HG02623 (cell line): ENCODE data around the gene GDPD4.

Experiments
- ATAC-seq: cut with Tn5 transposase; IDR thresholded peaks from one replicate; pipeline ENCODE4 v1.9.1; 2021; ENCODE audit warnings: moderate library complexity; ENCODE audit not compliant: unreplicated experiment

GDPD4 gene

DNA sequence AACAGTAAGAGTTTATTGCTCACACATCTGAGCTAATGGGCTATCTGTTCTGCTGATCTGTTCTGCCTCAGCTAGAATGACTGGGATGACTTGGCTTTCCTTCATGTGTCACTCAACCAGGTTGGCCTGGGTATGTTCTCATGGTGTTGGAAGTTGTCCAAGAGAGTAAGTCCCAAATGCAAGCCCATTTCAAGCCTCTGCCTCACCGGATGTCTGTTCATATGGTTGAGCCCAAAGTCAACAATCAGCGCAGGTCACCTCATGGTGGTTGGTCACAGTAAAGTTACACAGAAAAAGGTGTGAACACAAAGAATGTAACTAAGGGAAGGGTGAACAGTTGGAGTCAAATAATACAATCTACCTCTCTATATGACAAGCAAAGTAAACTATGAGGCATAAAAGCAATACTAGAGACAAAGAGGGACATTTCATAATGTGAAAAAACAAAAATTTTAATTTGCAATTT, 1.9 kb downstream of the GDPD4 start:
- ATAC-seq, result no peak

DNA sequence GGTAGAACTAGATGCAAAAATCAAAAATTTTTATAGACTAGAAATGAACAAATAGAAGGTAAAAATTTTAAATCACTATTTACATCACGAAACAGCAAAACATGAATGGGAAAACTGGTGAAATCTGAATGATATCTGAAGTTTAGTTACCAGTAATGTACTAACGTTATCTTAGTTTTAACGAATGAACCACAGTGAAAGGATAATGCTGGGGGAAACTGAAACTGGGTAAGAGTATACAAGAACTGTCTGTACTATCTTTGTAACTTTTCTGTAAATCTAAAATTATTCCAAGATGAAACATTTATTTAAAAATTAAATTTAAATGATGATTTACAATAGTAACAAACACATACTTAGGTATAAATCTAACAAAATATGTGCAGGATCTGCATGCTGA, 7.4 kb downstream of the GDPD4 start:
- ATAC-seq, result no peak

DNA sequence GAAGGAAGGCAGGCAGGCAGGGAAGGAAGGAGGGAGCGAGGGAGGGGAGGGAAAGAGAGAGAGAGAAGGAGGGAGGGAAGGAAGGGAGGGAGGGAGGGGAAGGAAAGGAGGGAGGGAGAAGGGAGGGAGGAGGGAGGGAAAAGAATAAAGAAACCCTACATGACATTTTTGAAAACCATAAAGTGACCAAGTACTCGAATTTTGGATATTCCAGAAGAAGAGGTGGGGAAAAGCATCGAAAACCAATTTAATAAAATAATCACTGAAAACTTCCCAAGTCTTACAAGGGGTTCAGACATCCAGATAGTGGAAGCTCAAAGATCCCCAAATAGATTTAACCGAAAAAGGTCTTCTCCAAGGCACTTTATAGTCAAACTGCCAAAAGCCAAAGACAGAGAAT, 11.7 kb downstream of the GDPD4 start:
- ATAC-seq, result no peak

DNA sequence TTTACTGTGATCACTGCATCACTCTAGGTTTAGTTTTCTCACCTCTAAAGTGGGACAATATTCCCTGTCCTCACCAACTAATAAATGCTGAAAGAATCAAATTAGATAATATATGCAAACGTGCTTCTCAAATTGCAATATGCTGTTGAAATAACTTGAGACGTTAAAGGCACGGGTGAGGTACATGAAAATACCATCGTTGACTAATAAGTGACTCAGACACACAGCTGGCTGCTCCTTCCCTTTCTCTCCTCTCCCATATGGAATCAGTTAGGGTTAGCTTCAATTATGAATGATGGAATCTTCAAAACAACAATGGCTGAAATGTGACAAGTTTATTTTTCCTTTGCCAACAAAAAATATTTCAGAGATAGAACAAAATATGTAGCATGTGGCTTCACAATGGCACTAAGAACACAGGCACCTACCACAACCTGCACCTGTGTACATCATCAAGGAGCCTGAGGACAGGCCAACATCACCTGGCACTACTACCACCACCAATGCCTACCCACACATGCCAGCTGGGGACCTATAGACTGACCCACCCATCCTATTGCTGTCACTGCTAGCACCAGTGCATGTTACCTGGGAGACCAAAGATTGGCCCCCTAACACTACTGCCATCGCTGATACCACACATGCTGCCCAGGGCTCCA, 13.7 kb downstream of the GDPD4 start:
- no peak for ATAC-seq

DNA sequence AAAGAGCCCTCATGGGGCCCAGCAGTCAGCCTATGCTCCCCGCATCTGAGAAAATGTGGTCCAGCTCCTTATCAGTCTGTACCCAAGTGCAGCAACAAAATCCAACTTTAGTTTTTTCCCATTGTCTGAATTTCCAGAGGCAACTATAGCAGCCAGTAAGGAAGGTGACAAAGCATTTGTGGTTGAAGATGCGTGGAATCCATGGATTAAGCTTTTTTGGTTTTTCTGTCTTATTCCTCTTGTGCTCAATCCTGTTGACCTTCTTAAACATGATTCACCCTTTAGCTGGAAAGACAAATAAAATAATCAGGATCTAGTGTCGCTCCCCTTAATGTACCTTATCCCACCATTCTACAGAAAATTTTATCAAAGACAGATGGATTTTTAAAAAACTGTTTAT, 14.3 kb downstream of the GDPD4 start:
- no peak for ATAC-seq

DNA sequence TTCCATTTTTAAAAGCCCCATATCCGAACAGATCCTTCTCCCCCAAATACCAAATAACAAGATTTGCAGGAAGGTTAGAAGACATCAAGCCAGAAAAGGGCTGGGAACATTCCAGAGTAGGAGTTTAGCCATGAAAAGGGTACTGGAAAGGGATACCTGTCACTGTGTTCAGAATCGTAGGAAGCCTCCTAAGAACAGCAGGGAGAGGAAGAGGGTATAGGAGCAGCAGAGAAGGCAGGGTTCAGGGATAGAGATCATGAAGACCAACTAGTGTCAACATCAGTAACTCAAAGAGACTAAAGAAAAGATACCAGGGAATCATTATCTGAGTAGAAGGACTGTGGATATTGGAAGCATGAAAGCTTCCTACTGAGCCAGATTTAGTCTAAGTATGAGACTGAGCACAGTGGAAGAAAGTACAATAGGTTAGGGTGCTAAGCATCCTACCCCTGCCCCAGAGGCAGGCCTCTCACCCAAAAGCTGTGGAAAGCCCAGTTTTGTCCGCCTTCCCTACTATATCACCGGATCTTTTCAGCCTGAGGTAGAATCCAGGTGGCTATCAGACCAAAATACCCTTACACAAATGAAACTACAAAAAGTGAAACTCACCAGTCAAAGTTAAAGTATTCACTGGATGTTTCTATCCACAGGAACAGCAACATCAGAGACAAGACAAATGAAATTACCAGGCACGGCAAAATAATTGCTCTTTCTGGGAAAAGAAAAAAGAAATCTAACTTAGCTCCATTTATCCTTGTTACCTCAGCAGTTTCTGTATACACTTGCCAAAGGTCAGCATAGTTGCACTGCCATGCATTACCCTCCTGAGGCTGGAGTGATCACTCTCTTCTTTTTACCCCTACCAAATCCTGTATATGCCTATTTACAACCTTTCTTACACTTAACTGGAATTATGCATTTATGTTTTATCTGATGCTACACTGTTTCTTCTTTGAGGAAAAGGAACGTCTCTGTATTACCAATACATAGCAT, 16.7 kb downstream of the GDPD4 start:
- no peak for ATAC-seq

DNA sequence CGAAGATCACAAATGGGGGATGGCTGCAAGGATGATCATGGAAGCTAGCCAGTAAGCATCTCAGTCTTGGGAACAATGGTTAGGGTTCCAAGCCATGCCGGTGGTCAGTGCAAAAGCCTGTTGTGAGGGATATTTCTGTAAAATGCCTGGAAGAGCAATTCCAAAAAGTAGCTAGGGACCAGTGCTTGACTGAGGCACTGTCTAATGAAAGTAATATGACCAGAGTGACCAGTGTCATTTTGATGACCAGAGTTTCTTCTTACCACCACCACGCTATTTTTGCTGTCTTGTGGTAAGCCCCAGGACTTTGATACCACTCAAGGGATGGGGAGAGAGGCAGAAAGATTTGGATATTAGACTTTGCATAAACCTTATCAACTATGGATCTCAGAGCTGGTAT, 18.4 kb downstream of the GDPD4 start:
- no peak for ATAC-seq

DNA sequence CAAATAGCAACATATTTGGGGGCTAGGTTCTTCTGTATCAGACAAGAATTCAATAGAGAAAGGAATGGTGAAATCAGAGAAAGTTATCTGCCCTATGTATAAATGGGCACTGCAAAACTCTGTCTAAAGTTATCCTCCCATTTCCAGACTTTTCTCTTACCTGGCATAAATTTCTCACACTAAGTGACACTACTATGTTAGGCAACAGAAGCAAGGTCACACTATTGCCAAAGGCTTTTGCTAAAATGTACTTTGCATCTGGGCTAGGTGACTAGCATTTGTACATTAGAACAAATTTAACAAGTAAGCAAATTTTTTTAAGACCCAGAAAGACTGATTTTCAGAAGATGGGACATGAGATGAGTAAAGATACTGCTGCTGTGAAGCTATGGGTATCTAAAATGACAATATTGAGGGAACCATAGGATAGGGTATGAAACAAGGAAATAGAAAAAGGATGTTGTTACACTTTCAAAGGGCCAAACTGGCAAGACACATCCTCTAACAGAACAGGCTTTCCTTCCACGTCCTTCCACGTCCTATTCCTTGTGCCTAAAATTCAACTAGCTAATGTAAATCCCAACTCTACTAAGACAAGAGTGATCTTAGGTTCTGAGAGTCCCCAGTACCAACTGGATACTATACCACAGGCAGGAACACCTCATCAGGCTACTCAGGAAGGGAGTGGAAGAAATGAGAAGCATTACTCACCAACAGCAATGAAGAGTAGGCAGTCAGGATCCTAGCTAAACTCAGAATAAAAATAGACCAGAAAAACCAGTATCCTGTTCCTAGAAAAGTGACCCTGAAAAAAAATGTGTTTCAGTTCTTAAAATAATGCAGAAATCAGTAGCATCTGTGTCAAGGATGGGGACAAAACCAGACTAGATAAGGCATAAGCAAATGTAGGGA, 22.6 kb downstream of the GDPD4 start:
- no peak for ATAC-seq

DNA sequence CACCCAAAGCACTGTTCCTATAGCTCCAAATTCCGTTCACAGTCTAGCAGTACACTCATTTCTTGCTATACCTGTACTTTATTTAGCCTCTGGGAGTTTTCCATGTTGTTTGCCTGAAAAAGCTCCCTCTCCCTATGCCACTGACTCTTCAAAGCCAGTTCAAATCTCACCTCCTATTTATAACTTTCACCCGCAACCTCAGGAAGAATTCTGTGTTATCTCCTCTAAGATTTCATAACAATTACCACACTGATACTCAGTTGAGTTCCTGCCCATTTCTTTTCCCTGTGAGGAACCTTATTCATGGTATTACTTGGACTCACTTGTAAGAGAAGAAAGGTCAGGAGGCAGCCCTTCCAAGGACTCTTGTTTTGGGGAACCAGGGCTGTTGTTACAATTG, 25.2 kb downstream of the GDPD4 start:
- no peak for ATAC-seq

DNA sequence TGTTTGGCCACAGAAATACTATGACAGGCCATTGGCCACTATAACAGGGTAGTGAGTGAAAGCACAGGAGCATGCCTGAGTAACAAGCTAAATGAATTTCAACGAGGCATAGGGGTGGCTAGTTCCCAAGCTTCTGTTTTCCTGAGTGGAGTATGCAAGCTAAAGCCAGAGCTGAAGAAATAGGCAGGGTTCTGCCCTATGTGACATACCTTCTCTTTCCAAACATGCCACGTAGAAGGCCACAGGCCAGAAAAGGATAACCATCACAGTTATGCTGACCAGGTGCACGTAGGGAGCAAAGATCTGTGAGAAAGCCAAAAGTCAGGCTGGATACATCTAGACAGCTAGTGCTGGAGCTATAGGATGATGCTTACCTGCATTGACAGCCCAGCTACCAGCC, 30.6 kb downstream of the GDPD4 start:
- ATAC-seq, result no peak

DNA sequence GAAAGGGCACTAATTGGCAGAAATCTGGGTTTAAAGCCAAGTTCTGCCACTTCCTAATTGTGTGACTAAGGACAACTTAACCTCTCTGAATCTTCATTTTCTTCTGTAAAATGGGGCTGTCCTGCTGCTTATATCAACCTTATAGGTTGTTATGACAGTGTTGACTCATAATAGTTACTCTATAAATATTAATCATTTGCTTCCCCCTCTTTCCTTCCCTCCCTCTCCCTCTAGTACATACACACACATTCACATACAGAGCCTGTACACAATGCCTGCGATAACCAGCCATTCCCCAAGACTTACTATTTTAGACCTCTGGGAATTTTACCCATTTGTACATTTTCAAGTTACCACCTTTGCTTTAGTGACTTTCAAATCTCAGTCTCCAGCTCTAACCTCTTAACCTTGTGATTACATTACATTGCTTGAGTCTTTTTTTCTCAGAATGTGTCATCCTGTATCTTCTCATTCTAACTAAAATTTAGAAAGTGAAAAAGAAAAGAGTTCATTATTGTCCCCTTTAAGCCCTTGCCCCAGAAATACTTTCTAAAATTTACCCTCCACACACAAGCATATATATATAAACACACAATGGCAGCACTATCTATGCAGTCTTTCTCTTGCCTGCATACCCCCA, 31.9 kb downstream of the GDPD4 start:
- ATAC-seq, result no peak

DNA sequence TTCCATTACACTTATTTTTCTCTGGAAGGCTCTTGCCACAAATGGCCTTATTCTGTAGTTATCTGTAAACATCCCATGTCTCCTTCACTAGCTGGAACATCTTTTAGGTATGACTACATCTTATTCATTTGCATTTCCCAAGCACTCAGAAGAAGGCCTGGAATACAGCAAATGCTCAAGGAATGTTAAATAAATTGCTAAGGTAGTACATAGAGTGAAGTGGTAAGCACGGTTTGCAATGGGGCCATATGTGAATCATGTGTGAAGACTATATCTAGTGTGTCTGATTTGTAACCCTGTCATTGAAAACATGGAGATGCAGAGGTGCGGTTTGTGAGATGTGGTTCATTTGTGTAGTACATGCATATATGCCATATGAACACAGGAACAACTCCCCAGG, 33.5 kb downstream of the GDPD4 start:
- ATAC-seq, result no peak

DNA sequence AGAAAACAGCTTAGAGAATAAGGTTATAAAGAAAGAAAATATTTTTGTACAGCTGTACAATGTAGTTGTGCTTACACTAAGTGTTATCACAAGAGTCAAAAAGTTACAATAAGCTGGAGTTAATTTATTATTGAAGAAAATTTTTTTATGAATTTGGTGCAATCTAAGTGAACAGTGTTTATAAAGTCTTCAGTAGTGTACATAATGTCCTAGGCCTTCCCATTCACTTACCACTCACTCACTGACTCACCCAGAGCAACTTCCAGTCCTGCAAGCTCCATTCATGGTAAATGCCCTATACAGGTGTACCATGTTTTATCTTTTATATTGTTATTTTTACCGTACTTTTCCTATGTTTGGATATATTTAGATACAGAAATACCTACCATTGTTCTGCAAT, 34.7 kb downstream of the GDPD4 start:
- no peak for ATAC-seq

DNA sequence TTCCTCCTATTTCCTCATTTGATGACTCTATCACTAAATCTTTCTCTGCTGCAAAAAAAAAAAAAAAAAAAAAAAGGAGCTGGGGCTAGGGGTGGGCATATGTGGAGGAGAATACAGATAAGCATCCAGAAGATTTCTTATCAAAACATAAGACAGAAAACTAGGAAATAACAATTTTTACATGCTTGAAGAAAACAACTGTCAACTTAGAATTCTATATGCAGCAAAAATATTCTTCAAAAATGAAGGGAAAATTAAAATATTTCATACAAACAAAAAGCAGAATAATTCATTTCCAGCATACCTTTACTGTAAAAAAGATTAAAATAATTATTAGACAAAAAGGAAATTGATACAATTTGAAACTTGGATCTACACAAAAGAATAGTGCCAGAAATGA, 38.7 kb downstream of the GDPD4 start:
- ATAC-seq, result no peak

DNA sequence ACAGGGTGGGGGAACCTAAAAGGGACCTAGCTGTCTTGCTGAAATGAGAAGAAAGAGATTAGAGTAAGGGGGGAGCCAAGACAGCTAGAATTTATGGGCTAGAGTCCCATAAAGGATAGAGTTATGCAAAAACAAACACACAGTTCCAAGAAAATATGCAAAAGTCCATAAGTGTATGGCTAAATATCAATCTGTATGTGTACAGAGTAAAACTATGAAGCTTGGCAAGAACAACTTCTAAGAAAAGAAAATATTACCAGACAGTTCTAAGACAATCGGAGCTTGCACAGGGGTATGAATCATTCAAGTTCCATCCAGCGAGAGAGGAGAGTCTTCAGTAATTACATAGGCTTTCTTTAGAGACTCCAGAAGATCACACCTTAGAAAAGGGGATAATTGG, 41.8 kb downstream of the GDPD4 start:
- ATAC-seq, result no peak

DNA sequence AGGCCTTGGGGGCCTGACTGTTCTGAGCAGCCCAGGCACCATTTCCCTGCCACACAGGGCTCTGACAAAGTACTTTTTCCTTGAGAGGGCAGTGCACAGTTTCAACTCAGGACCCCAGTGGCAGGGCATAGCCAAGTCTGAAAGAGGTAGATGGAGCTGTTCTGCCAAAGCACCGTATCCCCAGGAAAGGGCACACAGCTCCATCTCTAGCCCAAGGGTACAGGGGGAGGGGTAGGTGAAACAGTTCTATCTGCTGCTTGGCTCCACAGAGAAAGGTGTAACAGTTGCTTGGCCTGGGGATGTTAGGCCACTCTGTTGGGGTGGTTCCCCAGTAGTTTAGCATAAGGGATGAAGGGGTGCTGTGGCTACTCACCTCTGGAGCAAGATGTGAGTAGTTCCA, 47.8 kb downstream of the GDPD4 start:
- ATAC-seq, result no peak

DNA sequence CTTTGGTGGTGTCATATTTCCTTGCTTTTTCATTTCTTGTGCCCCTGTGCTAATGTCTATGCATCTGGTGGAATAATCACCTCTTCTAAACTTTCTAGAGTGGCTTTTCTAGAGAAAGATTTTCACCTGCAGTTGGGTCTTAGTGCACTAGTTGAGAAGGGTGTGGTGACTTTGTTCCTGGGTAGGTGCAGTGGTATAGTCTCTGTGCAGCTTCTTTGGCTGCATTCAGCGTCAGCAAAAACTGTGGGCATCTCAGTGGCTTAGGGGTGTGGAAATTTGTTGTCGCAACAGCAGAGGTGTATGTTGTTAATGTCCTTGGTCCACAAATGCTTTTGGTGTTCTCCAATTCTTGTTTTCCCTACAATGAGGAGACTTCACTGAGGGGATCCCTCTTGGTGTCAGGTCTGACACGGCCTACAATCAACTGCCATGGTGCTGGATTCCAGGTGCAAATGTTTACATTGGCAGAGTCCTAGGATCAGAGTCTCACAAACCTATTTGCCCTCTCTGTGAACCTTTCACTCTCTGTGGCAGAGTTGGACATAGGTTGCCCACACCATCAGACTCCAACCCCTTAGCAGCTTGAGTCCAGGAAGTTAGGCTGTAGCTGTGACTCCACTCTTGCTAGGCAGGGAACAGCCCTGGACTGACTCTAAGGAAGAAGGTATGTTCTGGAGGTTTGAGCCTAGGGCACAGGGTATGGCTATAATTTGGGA, 48.8 kb downstream of the GDPD4 start:
- no peak for ATAC-seq

DNA sequence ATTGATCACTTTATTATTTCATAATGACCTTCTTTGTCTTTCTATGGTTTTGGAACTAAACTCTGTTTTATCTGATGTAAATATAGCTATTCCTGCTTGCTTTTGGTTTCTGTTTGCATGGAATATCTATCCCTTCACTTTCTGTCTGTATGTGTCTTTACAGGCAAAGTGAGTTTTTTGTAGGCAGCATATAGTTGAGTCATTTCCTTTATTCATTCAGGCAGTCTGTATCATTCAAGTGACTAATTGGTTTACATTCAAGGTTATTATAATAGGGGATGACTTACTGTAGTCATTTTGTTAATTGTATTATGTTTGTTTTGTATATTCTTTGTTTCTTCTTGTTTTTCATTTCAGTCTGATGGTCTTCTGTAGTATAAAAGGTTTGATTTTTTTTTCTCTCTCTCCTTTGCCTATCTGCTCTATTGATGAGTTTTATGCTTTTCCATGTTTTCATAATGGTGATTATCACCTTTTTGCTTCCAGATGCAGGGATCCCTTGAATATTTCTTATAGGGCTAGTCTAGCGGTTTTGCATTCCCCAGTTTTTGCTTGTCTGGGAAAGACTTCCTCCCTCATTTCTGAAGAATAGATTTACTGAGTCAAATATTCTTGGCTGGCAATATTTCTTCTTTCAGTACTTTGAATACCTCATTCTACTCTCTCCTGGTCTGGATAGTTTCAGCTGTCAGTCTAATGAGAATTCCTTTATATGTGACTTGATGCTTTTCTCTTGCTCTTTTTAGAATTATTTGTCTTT, 50.4 kb downstream of the GDPD4 start:
- ATAC-seq, result no peak

DNA sequence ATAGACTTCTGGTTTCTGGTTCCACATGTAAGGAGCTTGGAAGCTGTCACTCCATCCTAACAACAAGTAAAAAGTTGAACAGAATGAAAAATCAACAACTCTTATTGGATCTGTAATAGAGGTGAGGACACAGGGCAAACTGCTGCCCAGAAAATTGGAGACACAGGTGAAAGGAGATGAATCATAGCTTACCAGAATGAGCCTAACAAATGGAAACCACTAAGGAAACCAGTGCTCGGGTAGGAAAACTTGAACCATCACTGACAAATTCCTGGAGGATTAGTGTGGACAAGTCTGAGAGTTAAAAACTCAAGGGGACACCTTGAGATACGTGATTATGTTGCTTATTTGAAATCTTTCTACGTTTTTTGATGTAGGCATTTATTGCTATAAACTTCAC, 52.1 kb downstream of the GDPD4 start:
- no peak for ATAC-seq
